Activated CD8-positive, alpha-beta T cell treated with anti-CD3 and anti-CD28 coated beads for 36 hours (primary cell): ENCODE results near the gene PICALM. TPM values are rescaled to one million over a fixed set of nuclear protein-coding genes. Genes with fewer than 3 reads are reported as not detected.

Source experiments
- ATAC-seq: fragments of 200-7000 bp; cut with Tn5 transposase; one replicate; pipeline ENCODE4 v1.10.0; 2021; ENCODE audit warnings: mild to moderate bottlenecking, moderate library complexity
- CTCF ChIA-PET: fragments of 350-600 bp; sonication (Branson Sonifier 250); formaldehyde crosslinking; loops from one replicate; lab custom pipeline; 2021; ENCODE audit warnings: antibody characterized with exemption; lab: Charles Lee
- POLR2A ChIA-PET: fragments of 350-600 bp; sonication (Branson Sonifier 250); formaldehyde crosslinking; loops from one replicate; lab custom pipeline; 2021; ENCODE audit warnings: antibody characterized with exemption; lab: Charles Lee
- DNase-seq: peaks from one replicate; pipeline ENCODE4 v3.0.0-alpha.2; 2020
- H3K27ac Mint-ChIP-seq: one replicate; pipeline ENCODE4 v1.8.0; 2021; ENCODE audit warnings: mild to moderate bottlenecking, mixed read lengths
- H3K27me3 Mint-ChIP-seq: one replicate; pipeline ENCODE4 v1.8.0; 2021; ENCODE audit warnings: mixed read lengths
- H3K36me3 Mint-ChIP-seq: one replicate; pipeline ENCODE4 v1.8.0; 2021; ENCODE audit warnings: low read depth, mixed read lengths
- H3K4me1 Mint-ChIP-seq: one replicate; pipeline ENCODE4 v1.8.0; 2021; ENCODE audit warnings: low read depth, mixed read lengths
- H3K4me3 Mint-ChIP-seq: one replicate; pipeline ENCODE4 v1.8.0; 2021; ENCODE audit warnings: mild to moderate bottlenecking, moderate library complexity, mixed read lengths
- H3K9me3 Mint-ChIP-seq: one replicate; pipeline ENCODE4 v1.8.0; 2021; ENCODE audit warnings: mixed read lengths
- CTCF ChIP-seq: fragments of 200-600 bp; IDR thresholded peaks from one replicate; pipeline ENCODE4 v1.8.0; 2022; ENCODE audit warnings: antibody characterized with exemption, mild to moderate bottlenecking
- intact Hi-C: fragments of 100-400 bp; cut with micrococcal nuclease; formaldehyde crosslinking; loops from one replicate; pipeline ENCODE4 v1.10.0; 2022
- total RNA-seq, 2 experiments: library from RNA; stranded (reverse); gene quantifications; one replicate each; pipeline ENCODE4 v1.2.3, GENCODE V29; 2021

The PICALM gene
- total RNA-seq, 2 experiments from 2014 or later: 57.5 to 61.2 TPM

GRCh38 chr11:86087256-86087655 lies 18.4 kb upstream of the PICALM start:
- intact Hi-C loops: no loop called here
- CTCF ChIA-PET: interaction anchor here (0.9 kb wide), 1 partner anchor 13 kb away, joined by 3 read pairs; no protein-coding TSS in a partner anchor
- POLR2A ChIA-PET: no interaction called here

GRCh38 chr11:86081455-86081854 lies 12.6 kb upstream of the PICALM start:
- CTCF ChIA-PET: no interaction called here
- no peak overlapping the region for H3K4me3 Mint-ChIP-seq
- no peaks in the 10 kb centered on the region for H3K36me3 Mint-ChIP-seq
- H3K9me3 Mint-ChIP-seq: no peaks in the 10 kb centered on the region
- H3K4me1 Mint-ChIP-seq: no peaks in the 10 kb centered on the region
- DNase-seq (no peak), ATAC-seq (no peak)
- POLR2A ChIA-PET: no interaction called here
- no peaks in the 10 kb centered on the region for H3K27me3 Mint-ChIP-seq
- no peak overlapping the region for H3K27ac Mint-ChIP-seq
- intact Hi-C loops: no loop called here
- no peak for TF ChIP-seq CTCF

More at GRCh38 chr11:86087256-86087655, 18.4 kb upstream of the PICALM start:
- Mint-ChIP-seq H3K36me3 (no peaks in the 10 kb centered on the region), H3K27me3 (peaks cover 3% of the 10 kb centered on the region), H3K27ac (no peak overlapping the region), H3K9me3 (no peaks in the 10 kb centered on the region), H3K4me3 (no peak overlapping the region), H3K4me1 (no peaks in the 10 kb centered on the region)
- TF ChIP-seq CTCF: no peak
- ATAC-seq (no peak), DNase-seq (no peak)

GRCh38 chr11:86079421-86079820 lies 10.5 kb upstream of the PICALM start:
- no peak for ATAC-seq
- TF ChIP-seq CTCF: no peak
- ChIA-PET CTCF (no interaction called here), POLR2A (interaction anchor here (1.4 kb wide), 1 partner anchor 11 kb away, joined by 3 read pairs; no protein-coding TSS in a partner anchor)
- Mint-ChIP-seq H3K4me1 (no peaks in the 10 kb centered on the region), H3K27me3 (no peaks in the 10 kb centered on the region), H3K36me3 (no peaks in the 10 kb centered on the region), H3K27ac (no peak overlapping the region), H3K9me3 (no peaks in the 10 kb centered on the region), H3K4me3 (no peak overlapping the region)
- intact Hi-C loops: no loop called here
- no peak for DNase-seq

- CTCF ChIA-PET: interaction anchor here (1.0 to 1.7 kb wide), 3 partner anchors 13 to 32 kb away, joined by 3 to 4 read pairs (median 3); no protein-coding TSS in a partner anchor
Observed at GRCh38 chr11:86073948-86074347, 5.1 kb upstream of the PICALM start.

GRCh38 chr11:86072211-86072610 lies 3.3 kb upstream of the PICALM start:
- ChIA-PET CTCF (no interaction called here), POLR2A (no interaction called here)
- DNase-seq (no peak), ATAC-seq (no peak)
- H3K9me3 Mint-ChIP-seq: no peaks in the 10 kb centered on the region
- H3K27me3 Mint-ChIP-seq: no peaks in the 10 kb centered on the region
- intact Hi-C loops: no loop called here
- H3K27ac Mint-ChIP-seq: no peak overlapping the region
- H3K4me1 Mint-ChIP-seq: peaks cover 13% of the 10 kb centered on the region
- TF ChIP-seq CTCF: no peak
- peaks cover 12% of the 10 kb centered on the region for H3K36me3 Mint-ChIP-seq
- no peak overlapping the region for H3K4me3 Mint-ChIP-seq

More at GRCh38 chr11:86073948-86074347, 5.1 kb upstream of the PICALM start:
- DNase-seq: no peak
- Mint-ChIP-seq H3K27me3 (no peaks in the 10 kb centered on the region), H3K4me1 (peaks cover 13% of the 10 kb centered on the region), H3K27ac (no peak overlapping the region), H3K9me3 (no peaks in the 10 kb centered on the region), H3K4me3 (no peak overlapping the region), H3K36me3 (no peaks in the 10 kb centered on the region)
- no peak for ATAC-seq
- intact Hi-C loops: no loop called here
- no peak for TF ChIP-seq CTCF
- POLR2A ChIA-PET: no interaction called here
